NCI-H2107 treated with DMSO at 0.1 percent for 48 hours (cell line): ENCODE results near the gene SEC11A.
"Not testable (repeated sequence)": the region's sequence is repeated elsewhere in the genome, so short reads cannot be mapped to it uniquely, and the experiment has no call there.

Experiments used
- DNase-seq: peaks from one replicate; lab custom pipeline; 2025; ENCODE audit not compliant: unreplicated experiment; lab: John Stamatoyannopoulos, UW

SEC11A gene

DNA sequence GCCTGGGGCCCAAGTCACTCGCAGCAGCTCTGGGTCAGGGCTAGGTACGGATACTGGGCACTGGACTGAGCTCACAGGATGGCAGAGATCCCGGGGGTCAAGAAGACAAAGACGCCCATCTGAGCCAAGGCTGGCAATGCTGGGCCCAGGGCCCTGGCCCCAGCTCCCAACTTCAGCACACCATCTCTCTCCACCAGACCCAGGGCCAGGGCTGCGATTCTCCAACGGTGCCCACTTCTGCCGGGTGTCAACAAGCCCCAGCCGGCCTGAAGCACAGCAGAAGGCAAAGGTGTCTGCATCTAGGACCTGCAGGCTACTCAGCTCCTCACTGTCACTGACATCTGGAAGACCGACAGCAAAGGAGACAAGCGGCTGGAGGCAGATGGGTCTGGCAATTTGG lies 70.4 kb downstream of the SEC11A start:
- DNase-seq, result no peak

DNA sequence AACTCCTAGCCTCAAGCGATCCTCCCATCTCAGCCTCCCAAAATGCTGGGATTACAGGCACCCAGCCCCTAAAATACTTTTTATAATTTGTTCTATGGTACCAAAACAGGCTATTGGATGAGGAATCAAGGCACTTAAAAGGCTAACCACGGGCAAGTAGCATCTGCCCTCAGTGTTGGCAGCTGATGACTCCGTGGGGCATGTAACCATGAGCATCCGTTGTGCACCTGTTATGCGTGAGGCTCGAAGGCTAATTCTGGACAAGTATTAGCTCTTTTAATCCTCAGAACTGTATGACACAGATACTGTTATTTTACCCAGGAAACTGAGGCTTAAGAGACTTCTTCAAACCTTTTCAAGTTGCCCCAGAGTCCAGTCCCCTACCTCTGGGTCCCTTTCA lies 72.1 kb downstream of the SEC11A start:
- DNase-seq, result no peak

- not testable (repeated sequence) for DNase-seq
These were observed 73.3 kb downstream of the SEC11A start for GRCh38 chr15:84642640-84643039.

DNA sequence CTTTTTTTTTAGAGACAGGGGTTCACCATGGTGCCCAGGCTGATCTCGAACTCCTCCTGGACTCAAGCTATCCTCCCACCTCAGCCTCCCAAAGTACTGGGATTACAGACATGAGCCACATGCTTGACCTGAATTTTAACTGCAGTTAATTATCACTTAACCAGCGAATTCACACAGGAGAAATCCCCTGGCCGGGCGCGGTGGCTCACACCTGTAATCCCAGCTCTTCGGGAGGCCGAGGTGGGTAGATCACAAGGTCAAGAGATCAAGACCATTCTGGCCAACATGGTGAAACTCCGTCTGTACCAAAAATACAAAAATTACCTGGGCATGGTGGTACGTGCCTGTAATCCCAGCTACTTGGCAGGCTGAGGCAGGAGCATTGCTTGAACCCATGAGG lies 74.1 kb downstream of the SEC11A start:
- not testable (repeated sequence) for DNase-seq

GRCh38 chr15:84638103-84638502 lies 77.8 kb downstream of the SEC11A start:
- DNase-seq, result no peak

DNA sequence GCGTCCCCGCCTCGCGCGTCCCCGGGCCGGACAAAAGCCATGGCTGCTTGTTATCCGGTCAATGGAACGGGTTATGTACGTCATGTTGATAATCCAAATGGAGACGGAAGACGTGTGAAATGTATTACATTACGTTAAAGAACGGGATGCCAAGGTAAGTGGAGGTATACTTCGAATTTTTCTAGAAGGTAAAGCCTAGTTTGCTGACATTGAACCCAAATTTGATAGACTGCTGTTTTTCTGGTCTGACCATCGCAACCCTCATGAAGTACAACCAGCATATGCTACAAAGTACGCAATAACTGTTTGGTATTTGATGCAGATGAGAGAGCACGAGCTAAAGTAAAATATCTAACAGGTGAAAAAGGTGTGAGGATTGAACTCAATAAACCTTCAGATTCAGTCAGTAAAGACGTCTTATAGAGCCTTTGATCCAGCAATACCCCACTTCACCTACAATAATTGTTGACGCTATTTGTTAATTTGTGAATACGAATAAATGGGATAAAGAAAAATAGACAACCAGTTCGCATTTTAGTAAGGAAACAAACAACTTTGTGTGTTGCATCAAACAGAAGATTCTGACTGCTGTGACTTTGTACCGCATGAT lies 81.6 kb downstream of the SEC11A start:
- no peak for DNase-seq

- no peak for DNase-seq
These were observed 82.4 kb downstream of the SEC11A start for GRCh38 chr15:84633311-84634227.

DNA sequence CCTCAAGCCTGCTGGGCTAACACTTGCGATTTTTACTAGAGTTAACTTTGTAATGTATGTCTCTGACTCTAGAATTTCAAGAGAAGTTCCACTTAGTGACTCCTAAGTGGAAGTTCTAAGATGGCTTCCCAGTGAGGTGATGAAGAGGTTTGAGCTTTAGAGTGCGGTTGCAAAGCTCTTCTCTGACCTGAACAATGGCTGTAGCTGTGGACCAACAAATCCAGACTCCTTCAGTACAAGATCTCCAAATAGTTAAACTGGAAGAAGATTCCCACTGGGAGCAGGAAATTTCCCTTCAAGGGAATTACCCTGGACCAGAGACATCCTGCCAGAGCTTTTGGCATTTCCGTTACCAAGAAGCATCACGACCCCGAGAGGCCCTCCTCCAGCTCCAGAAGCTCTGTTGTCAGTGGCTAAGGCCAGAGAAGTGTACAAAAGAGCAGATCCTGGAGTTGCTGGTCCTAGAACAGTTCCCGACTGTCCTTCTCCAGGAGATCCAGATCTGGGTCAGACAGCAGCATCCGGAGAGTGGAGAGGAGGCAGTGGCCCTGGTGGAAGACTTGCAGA lies 84.2 kb downstream of the SEC11A start:
- no peak for DNase-seq

DNA sequence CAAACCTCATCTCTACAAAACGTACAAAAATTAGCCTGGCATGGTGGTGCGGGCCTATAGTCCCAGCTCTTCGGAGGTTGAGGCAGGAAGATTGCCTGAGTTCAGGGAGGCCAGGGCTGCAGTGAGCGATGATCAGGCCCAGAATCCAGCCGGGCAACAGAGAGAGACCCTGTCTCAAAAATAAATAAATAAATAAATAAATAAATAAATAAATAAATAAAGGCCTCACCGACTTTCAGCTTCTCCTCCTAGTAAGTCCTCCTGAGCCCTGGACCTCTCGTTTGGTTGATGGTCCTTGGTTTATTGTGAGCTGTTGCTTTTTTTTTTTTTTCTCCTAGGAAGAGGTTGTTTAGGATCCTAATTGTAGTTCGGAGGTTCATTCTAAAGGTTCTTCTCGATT lies 86.9 kb downstream of the SEC11A start:
- DNase-seq, result no peak

GRCh38 chr15:84625123-84625522 lies 90.8 kb downstream of the SEC11A start:
- no peak for DNase-seq

DNA sequence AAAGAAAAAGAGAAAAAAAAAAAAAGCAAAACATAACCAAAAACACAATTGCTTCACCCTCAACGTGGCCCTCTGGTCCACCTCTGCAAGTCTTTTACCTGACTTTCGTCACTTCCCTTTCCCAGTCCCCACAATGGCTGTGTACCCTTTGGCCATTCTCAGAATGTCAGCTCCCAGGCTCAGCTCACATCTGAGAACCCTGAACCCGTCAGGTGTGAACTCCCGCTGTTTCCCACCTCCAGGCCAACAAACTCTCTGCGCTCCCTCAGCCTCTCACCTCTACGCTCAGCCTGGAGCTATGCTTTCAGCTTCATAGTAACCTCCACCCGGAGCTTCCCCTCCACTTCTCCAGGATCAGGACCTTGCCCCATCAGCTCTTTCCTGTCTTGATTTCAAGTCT lies 91.6 kb downstream of the SEC11A start:
- no peak for DNase-seq

DNA sequence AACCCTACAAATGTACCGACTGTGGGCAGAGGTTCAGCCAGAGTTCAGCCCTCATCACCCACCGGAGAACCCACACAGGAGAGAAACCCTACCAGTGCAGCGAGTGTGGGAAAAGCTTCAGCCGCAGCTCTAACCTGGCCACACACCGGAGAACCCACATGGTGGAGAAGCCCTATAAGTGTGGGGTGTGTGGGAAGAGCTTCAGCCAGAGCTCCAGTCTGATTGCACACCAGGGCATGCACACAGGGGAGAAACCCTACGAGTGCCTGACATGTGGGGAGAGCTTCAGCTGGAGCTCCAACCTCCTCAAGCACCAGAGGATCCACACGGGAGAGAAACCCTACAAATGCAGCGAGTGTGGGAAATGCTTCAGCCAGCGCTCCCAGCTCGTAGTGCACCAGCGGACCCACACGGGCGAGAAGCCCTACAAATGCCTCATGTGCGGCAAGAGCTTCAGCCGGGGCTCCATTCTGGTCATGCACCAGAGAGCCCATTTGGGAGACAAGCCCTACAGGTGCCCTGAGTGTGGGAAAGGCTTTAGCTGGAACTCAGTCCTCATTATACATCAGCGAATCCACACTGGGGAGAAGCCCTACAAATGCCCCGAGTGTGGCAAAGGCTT lies 94.5 kb downstream of the SEC11A start:
- no peak for DNase-seq

GRCh38 chr15:84620626-84621025 lies 95.3 kb downstream of the SEC11A start:
- no peak for DNase-seq
